Measurements from ENCODE around the gene RNGTT.

Gene RNGTT

GRCh38 chr6:88655586-88655985, 307.8 kb downstream of the RNGTT start:
- TF ChIP-seq POLR2A (IDR thresholded peaks at IDR 0.05; ENCODE audit: low read depth, low read length): no peak
- no peak for FAIRE-seq
- no peak for DNase-seq (ENCODE audit: insufficient read length, low spot score)

GRCh38 chr6:88653936-88654335, 309.5 kb downstream of the RNGTT start:
- TF ChIP-seq POLR2A (IDR thresholded peaks at IDR 0.05; ENCODE audit: low read depth, low read length): no peak
- DNase-seq (ENCODE audit: insufficient read length, low spot score) (no peak), FAIRE-seq (no peak)

- no peak for TF ChIP-seq POLR2A (IDR thresholded peaks at IDR 0.05; ENCODE audit: low read depth, low read length)
- no peak for FAIRE-seq
- no peak for DNase-seq (ENCODE audit: insufficient read length, low spot score)
These were observed 312.0 kb downstream of the RNGTT start for GRCh38 chr6:88651400-88651799.

- TF ChIP-seq POLR2A (IDR thresholded peaks at IDR 0.05; ENCODE audit: low read depth, low read length): no peak
- FAIRE-seq (no peak), DNase-seq (ENCODE audit: insufficient read length, low spot score) (no peak)
These were observed 312.4 kb downstream of the RNGTT start for GRCh38 chr6:88650979-88651378.

GRCh38 chr6:88650029-88650619, 313.3 kb downstream of the RNGTT start:
- FAIRE-seq (peak; percentile 69), DNase-seq (ENCODE audit: insufficient read length, low spot score) (no peak)
- no peak for TF ChIP-seq POLR2A (IDR thresholded peaks at IDR 0.05; ENCODE audit: low read depth, low read length)

- FAIRE-seq (no peak), DNase-seq (ENCODE audit: insufficient read length, low spot score) (no peak)
These were observed 322.1 kb downstream of the RNGTT start for GRCh38 chr6:88641178-88641903.

GRCh38 chr6:88637761-88638545, 325.5 kb downstream of the RNGTT start:
- FAIRE-seq: no peak
- TF ChIP-seq POLR2A (IDR thresholded peaks at IDR 0.05; ENCODE audit: low read depth, low read length): no peak
- DNase-seq (ENCODE audit: insufficient read length, low spot score): no peak

More at GRCh38 chr6:88641178-88641903, 322.1 kb downstream of the RNGTT start:
- no peak for TF ChIP-seq POLR2A (IDR thresholded peaks at IDR 0.05; ENCODE audit: low read depth, low read length)

- no peak for TF ChIP-seq POLR2A (IDR thresholded peaks at IDR 0.05; ENCODE audit: low read depth, low read length)
- FAIRE-seq (no peak), DNase-seq (ENCODE audit: insufficient read length, low spot score) (no peak)
These were observed 326.5 kb downstream of the RNGTT start for GRCh38 chr6:88636871-88637270.

GRCh38 chr6:88633782-88634181, 329.6 kb downstream of the RNGTT start:
- TF ChIP-seq POLR2A (IDR thresholded peaks at IDR 0.05; ENCODE audit: low read depth, low read length): no peak
- DNase-seq (ENCODE audit: insufficient read length, low spot score): no peak
- no peak for FAIRE-seq

GRCh38 chr6:88631830-88632229, 331.6 kb downstream of the RNGTT start:
- no peak for TF ChIP-seq POLR2A (IDR thresholded peaks at IDR 0.05; ENCODE audit: low read depth, low read length)
- FAIRE-seq: no peak
- no peak for DNase-seq (ENCODE audit: insufficient read length, low spot score)

GRCh38 chr6:88629838-88630494, 333.5 kb downstream of the RNGTT start:
- TF ChIP-seq POLR2A (IDR thresholded peaks at IDR 0.05; ENCODE audit: low read depth, low read length): no peak
- no peak for DNase-seq (ENCODE audit: insufficient read length, low spot score)
- FAIRE-seq: no peak

- no peak for DNase-seq (ENCODE audit: insufficient read length, low spot score)
- TF ChIP-seq POLR2A (IDR thresholded peaks at IDR 0.05; ENCODE audit: low read depth, low read length): no peak
- FAIRE-seq: no peak
These were observed 337.0 kb downstream of the RNGTT start for GRCh38 chr6:88626460-88626859.

- no peak for TF ChIP-seq POLR2A (IDR thresholded peaks at IDR 0.05; ENCODE audit: low read depth, low read length)
- DNase-seq (ENCODE audit: insufficient read length, low spot score) (no peak), FAIRE-seq (no peak)
These were observed 339.9 kb downstream of the RNGTT start for GRCh38 chr6:88623531-88623930.

GRCh38 chr6:88619951-88620350, 343.5 kb downstream of the RNGTT start:
- DNase-seq (ENCODE audit: insufficient read length, low spot score) (no peak), FAIRE-seq (no peak)
- TF ChIP-seq POLR2A (IDR thresholded peaks at IDR 0.05; ENCODE audit: low read depth, low read length): no peak

Data from H54 (cell line).